CD1c-positive myeloid dendritic cell (primary cell): ENCODE data around the gene DNAH5.
A peak's percentile ranks its signal among the peaks of the same experiment; 100 is the strongest.
"Not testable (repeated sequence)": the region's sequence is repeated elsewhere in the genome, so short reads cannot be mapped to it uniquely, and the experiment has no call there.

Experiments used
- DNase-seq: peaks from one replicate; pipeline ENCODE4 v3.0.0-alpha.2; 2016; ENCODE audit errors: extremely low spot score

Gene DNAH5, protein sequence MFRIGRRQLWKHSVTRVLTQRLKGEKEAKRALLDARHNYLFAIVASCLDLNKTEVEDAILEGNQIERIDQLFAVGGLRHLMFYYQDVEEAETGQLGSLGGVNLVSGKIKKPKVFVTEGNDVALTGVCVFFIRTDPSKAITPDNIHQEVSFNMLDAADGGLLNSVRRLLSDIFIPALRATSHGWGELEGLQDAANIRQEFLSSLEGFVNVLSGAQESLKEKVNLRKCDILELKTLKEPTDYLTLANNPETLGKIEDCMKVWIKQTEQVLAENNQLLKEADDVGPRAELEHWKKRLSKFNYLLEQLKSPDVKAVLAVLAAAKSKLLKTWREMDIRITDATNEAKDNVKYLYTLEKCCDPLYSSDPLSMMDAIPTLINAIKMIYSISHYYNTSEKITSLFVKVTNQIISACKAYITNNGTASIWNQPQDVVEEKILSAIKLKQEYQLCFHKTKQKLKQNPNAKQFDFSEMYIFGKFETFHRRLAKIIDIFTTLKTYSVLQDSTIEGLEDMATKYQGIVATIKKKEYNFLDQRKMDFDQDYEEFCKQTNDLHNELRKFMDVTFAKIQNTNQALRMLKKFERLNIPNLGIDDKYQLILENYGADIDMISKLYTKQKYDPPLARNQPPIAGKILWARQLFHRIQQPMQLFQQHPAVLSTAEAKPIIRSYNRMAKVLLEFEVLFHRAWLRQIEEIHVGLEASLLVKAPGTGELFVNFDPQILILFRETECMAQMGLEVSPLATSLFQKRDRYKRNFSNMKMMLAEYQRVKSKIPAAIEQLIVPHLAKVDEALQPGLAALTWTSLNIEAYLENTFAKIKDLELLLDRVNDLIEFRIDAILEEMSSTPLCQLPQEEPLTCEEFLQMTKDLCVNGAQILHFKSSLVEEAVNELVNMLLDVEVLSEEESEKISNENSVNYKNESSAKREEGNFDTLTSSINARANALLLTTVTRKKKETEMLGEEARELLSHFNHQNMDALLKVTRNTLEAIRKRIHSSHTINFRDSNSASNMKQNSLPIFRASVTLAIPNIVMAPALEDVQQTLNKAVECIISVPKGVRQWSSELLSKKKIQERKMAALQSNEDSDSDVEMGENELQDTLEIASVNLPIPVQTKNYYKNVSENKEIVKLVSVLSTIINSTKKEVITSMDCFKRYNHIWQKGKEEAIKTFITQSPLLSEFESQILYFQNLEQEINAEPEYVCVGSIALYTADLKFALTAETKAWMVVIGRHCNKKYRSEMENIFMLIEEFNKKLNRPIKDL (N-terminal part only)

DNA sequence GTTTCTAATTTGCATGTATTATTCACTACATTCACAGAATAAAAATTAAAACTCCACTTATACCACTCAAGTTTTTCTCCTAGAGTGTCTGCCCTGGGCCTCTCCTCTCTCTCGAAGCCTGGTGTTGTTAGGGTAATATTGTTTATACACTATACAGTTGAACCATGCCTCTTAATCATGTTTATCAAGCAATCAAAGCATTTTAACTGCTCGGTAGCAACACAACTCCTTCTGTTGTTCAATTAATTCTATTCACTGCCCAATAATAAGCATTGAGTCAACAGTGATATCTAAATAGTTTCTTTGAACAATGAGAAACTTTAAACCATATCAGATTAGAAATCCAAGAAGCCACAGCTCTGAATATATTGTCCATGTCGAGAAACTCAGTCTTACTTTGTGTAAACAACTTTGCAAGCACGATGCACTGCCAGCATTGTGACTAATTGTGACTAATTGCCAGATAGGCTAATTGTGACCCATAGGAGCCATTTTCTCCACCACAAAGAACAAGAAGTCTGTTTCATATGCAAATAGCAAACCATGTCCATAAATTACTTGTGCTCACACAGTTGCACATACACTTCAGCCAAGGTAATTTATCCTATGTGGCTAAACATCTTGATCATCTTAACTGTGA, at the start of gene DNAH5:
TSS of gene DNAH5 (minus strand) at position 129 of the 640 bp plus-strand sequence. CDS start 250 bp downstream, outside the sequence.
- DNase-seq = no peak

DNA sequence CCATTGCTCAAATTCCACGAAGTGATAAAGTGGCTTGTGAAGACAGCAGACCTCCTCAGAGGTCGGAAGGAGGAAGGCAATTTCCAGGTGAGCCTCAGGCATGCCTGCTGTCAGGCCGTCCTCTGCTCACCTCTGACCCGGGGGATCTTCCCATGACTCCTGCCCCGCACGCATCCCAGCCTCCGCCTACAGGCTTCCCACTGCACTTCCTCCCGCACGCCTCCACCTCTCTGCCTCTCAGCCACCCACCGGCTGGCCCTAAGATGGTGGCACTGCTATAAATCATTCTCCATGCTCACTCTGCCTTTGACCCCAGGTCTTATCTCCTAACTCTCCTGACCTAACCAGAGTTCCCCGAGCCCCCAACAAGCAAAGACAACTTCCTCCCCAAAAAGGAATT, 49.4 kb upstream of the DNAH5 start:
- no peak for DNase-seq

DNA sequence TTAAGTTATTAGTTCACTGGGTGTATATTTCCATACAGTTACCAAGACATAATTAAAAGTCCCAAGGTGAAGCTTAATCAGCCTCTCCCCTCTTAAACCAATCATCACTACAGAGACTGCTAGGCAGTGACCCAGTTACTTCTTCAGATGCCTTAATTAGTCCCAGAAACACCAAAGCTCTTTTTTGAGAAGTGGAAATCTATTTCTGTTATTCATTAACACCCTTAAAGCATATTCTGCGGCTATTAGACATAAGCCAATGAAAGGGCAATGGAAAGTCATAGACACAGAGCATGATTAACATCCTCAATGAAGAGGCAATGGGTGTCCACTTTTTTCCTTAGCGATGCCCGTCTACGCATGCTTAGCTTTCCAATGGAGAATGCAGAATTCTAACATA, 48.3 kb upstream of the DNAH5 start:
- DNase-seq = no peak

DNA sequence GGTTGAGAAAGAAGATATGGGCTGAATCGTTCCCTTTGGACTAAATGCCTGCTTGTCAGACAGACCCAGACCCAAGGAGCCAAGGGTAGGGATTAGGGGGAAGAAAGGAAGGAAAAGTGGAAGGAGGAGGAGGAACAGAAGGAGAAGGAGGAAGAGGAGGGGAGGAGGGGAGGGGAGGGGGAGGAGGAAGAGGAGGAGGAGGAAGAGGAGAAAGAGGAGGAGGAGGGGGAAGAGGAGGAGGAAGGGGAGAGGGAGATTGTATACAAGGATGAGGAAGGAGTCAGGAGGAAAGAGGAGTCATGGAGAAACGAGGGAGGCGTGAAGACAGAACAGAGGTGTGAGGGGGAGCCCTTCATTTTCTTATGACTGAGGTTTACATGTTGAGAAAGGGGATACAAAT, 46.9 kb upstream of the DNAH5 start:
- no peak for DNase-seq

DNA sequence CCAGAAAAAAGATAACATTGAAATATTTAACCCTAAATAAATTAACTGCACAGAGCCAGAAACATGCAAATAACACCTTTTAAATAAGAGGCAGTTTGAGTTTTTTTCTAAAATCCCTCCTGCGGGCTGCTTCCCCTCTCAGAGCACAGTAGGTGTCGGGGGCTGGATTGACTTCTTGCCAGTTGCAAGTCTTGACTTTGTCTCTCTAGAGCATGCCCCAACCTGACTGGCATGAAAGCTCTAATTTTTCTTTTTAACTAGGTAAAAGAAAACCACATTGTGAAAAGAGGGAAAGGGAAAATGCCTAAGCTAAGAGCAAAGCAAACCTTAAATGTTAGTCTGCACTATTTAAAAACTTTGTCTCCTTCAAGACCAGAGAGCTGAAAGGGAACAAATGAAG, 46.4 kb upstream of the DNAH5 start:
- DNase-seq = no peak

DNA sequence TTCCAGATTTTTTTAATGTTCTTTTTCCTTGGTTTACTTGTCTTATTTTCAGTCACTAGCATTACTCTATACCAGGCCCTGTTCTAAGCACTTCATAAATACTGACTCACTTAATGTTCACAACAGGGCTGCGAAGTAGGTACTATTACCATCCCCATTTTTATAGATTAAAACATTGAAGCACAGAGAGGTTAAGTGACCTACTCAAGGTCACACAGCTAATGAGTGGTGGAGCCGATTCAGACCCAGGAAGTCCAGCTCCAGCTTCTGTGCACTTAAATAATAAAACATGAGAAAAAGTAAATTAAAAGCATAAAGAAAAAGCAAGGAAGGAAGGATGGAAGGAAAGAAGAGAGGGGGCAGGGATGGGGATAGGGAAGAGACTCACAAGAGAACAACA, 45.3 kb upstream of the DNAH5 start:
- DNase-seq = no peak

DNA sequence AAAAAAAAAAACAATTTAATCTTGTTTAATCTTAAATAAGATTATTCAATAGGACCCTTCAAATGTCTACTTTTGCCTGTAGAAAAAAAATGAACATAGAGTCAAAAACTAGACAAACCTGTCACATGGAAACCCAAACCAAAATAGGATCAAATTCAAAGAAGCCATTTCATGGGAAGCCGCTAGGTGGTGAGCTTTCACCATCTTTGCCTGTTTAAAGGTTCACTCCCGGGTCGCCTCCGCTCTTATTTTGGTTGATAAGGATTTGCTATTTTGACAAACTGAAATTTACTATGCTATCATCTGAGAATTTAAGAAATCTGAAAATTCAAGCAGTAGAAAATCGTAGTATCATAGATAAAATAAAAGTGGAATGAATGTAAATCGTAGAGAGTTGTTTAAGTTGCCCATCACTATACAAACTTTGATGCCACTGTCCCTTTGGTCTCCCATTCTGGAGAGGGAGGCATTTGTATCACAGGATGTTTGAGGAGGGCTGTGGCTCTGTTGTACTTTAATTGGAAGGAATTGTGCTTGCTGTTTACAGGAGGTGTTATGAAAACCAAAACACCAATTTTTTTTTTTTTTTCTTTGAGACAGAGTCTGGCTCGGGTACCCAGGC, 43.5 kb upstream of the DNAH5 start:
- DNase-seq = peak; percentile 60

DNA sequence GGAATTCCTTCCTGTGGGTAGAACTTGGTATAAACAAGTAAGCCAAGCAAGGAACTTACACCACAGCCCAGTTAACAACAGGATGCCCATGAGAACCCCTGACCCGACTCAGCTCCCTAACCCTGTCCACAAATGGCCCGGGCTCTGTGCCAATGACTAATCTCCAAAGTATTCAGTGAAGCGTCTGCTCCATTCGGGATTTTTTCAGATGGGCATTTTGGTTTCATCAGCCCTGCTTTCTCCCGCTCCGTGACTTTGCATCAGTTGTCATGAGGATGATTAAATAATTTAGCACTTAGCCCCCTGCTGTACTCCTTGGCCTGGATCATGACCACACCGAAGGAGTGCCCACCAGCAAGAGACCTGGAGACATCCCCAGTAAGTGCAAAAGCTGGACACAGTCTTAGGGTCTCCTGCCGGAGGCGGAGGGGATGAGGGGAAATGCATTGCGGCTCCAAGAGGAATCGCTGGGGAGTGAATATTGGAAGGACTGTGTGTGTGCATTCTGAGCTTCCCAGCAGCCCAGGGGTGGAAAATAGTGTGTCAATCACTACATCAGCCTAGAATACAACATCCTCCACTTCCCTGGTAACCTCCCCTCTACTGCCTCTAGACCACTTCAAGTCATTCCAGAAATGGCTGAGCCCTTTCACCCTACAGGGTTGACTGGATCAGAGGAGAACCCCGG, 41.4 kb upstream of the DNAH5 start:
- no peak for DNase-seq

DNA sequence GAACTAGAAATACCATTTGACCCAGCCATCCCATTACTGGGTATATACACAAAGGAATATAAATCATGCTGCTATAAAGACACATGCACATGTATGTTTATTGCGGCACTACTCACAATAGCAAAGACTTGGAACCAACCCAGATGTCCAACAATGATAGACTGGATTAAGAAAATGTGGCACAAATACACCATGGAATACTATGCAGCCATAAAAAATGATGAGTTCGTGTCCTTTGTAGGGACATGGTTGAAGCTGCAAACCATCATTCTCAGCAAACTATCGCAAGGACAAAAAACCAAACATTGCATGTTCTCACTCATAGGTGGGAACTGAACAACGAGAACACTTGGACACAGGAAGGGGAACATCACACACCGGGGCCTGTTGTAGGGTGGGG, 40.4 kb upstream of the DNAH5 start:
- not testable (repeated sequence) for DNase-seq

DNA sequence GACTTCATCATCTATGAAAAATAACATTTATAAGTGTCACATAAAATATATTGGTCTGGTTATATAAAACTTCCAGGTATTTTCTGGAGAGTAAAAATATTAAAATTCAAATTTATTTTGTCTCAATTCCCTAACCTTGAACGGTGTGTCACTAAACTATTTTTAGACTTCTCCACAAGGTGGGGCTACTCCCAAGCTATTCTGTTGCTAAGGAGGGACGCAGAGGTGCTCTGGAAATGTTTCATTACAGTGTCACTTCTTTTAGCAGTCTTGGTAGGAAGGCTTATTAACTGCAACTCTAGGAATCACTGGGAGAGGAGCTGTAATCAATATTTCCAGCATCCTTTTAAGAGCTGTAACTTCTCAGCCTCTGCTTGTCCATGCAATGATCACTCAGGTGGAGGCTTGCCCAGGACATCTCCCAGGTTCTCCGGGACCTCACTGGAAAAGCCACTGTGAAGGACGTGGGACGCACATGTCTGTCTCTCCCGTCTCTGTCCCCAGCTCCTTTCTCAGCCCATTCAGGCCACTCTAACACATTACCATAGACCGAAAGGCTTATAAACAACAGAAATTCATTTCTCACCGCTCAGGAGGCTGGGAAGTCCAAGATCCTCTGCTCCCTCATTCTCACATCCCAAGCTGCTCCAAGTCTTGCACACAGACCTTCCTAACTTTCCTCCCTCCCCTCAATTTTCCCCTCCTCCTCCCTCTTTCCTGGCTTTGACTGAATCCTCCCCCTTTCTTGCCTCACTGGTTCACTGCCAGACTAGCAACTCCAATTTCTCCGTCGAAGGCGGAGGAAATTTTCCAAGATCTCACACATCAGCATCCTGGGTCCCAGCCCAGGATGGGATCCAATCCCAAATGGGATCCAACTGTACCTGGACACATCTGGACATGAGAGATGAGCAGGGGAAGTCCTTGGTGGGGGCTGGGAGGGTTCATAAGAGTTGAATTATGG, 32.7 kb upstream of the DNAH5 start:
- DNase-seq = no peak

DNA sequence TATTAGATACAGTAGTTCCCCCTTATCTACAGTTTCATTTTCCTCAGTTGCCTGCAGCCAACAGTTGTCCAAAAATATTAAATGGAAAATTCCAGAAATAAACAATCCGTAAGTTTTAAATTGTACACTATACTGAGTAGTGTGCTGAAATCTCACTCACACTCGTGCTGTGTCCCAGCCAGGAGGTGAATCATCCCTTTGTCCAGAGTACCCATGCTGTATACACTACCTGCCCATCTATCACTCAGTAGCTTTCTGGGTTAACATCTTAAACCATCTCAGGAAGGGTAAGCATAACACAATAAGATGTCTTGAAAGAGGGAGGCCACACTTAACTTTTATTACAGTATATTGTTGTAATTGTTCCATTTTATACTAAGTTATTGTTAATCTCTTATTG, 31.7 kb upstream of the DNAH5 start:
- no peak for DNase-seq

DNA sequence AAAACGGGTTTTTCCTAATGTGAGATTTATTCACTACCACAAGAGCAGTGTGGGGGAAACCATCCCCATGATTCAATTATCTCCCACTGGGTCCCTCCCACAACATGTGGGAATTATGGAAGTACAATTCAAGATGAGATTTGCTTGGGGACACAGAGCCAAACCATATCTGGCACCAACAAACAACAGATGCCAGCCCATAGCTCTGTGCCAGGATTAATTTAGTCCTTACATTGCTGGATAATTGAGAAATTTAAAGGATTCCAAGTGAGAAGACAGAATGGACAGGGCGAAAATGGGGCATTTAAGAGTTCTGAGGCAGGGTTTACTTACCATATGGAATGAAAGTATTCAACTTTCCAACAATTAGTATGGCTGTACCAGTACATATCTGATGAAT, 30.8 kb upstream of the DNAH5 start:
- no peak for DNase-seq

DNA sequence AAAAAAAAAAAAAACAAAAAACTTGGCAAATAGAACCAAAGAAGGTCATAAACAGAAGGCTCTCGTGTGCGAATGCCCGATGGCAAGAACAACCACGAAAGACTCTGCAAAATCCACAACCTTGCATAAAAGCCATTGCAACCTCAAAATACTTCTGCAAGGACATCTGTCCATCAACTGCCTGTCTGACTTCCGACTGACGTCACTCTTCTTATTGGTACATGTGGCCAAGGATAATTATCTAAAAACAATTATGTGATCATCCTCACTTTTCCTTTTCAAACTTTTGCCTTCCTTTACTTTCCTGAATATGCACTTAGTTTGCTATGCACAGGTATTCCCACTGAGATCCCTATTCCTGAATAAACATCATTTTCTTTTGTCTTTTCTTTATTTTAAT, 29.2 kb upstream of the DNAH5 start:
- DNase-seq = no peak

DNA sequence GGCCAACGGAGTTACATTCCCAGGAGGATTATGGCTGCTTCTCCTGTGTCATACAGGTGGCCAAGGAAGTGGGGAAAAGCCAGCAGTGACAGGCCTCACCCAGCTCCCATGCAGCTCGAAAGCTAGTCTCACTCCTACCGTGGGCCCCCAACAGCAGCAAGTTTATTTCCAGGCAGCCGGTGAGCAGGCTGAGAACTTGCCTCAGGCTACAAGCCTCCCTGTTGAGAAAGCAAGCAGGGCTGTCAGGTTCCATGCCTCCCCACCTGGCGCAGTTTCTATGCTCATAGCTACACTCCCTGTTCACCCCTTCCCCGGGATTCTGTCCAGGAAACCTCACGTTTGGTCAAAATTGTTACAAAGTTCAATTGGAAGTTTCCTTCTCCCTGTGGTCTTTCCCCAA, 27.5 kb upstream of the DNAH5 start:
- DNase-seq = no peak

DNA sequence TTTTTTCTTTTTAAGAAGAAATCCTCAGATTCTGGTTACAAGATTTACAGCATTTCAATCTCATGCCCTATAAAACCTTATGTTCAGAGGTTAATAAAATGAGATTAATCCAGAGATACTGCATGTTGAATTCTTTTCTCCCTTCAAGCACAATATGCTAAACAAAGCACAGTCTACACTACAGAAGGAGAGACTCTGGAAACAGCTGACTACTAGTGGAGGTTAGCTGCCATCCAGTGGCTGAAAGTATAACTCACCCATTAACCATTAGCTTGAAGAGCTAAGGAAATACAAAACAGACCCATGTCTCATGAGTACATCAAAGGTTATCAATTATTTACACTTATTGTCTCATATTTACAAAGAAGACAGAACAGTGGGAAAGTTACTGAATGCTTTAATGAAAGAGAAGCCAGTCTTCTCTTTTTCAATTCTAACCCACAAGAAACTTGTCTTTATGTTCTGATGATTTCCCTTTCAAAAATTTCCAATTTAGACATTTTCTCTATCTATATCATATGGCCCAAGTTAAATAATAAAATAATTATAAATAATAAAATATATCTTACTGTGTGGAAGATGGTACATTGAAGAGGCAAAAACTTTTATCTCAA, 12.7 kb upstream of the DNAH5 start:
- DNase-seq = peak; percentile 11

DNA sequence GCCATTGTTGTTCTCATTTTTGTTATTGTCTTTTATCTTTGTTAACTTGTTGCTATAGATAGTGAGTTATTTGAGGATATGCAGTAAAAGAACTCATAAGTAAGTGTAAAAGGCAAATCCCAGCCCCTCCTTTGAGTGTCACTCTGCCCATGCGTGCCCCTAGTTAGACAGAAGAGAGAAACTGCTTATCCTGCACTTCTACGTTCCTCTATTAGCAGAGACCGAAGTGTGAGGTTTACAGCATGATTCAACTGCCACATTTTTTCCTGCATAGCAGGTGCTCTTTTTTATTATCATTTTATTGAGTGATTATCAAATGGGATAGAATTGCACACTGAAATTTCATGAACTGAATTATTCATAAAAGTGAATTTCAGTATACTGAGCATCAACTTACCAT, 12.0 kb upstream of the DNAH5 start:
- no peak for DNase-seq

DNA sequence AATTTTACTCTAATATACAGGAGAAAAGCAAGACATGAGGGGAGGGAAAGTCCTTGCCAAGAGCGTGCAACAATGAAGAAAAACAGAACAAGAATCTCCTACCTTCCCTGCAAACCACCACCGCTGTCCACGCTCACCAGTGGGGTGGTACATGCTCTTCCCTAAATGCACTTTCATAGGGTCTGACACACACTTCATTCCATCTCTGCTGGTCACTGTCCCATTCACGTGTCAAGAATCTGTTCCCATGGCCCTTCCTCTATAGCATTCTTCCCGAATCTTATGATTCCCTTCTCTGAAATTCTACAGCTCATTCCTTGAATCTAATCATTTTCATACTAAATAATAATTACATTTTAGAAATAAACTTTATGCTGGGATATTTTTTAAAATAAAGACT, 11.4 kb upstream of the DNAH5 start:
- no peak for DNase-seq

DNA sequence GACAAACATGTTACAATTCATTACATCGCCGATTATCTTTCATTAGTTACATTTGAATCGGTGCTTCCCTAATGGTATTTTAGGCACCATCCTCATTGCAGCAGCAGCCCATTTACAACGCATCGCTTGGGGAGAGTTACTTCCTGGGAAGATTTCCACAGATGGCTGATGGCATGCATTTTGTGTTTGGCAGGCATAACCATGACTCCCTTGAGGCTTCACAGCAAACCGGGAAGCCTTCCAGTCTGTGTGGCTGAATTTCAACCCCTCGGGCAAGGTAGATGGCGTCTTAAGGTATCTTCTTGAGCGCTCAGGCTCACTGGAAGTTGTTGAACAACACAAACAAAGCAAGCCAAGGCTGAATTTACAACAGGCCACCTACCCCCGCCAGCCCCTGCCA, 1.6 kb upstream of the DNAH5 start:
- DNase-seq = no peak

DNA sequence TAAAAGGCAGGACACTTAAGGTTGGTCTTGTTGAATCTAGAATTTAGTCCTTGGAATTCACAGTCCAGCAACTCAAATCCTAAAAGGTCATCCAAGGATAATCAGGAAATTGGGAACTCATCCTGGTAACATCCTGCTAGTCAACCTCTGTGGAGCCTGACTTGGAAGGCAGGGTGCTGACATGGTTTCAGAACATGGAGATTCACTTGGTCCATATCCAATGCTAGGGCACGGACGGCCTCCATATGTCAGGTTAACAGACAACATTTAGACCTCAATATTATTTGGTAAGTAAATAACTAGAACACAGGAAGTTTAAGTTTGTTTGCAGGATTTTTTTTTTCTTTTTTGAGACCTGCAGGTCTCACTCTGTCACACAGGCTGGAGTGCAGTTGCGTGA, 783 bp upstream of the DNAH5 start:
- no peak for DNase-seq
